Measurements from ENCODE around the gene DIS3.
"Not testable (repeated sequence)": the region's sequence is repeated elsewhere in the genome, so short reads cannot be mapped to it uniquely, and the experiment has no call there.

The DIS3 gene

GRCh38 chr13:72781451-72782439 is at the start of gene DIS3, which contains the start of gene PIBF1:
Gene DIS3 (minus strand): TSS chr13:72781900. CDS start chr13:72781832, 68 bp downstream.
Gene PIBF1 (plus strand): TSS chr13:72782133. CDS start chr13:72783470, 1,337 bp downstream.
- DNase-seq: peak; percentile 99

- no peak for DNase-seq
Measured at GRCh38 chr13:72823724-72824123, 42.0 kb upstream of the DIS3 start.

GRCh38 chr13:72823081-72823480 is 41.4 kb upstream of the DIS3 start:
- no peak for DNase-seq

GRCh38 chr13:72820898-72821279 is 39.2 kb upstream of the DIS3 start:
- DNase-seq: no peak

GRCh38 chr13:72820156-72820897 is 38.6 kb upstream of the DIS3 start:
- no peak for DNase-seq

GRCh38 chr13:72808917-72809500 is 27.3 kb upstream of the DIS3 start:
- peak; percentile 6 for DNase-seq

- not testable (repeated sequence) for DNase-seq
Measured at GRCh38 chr13:72806514-72806913, 24.8 kb upstream of the DIS3 start.

GRCh38 chr13:72805676-72806346 is 24.1 kb upstream of the DIS3 start:
- DNase-seq: no peak

GRCh38 chr13:72804301-72804700 is 22.6 kb upstream of the DIS3 start:
- no peak for DNase-seq

GRCh38 chr13:72798817-72799216 is 17.1 kb upstream of the DIS3 start:
- no peak for DNase-seq

- DNase-seq: no peak
Measured at GRCh38 chr13:72792640-72793039, 10.9 kb upstream of the DIS3 start.

- DNase-seq: no peak
Measured at GRCh38 chr13:72788831-72789230, 7.1 kb upstream of the DIS3 start.

- not testable (repeated sequence) for DNase-seq
Measured at GRCh38 chr13:72784679-72785078, 3.0 kb upstream of the DIS3 start.

GRCh38 chr13:72782717-72783116 is 1.0 kb upstream of the DIS3 start:
- DNase-seq: no peak

GRCh38 chr13:72774019-72774418 is 7.7 kb downstream of the DIS3 start:
- no peak for DNase-seq

- DNase-seq: no peak
Measured at GRCh38 chr13:72763411-72763810, 18.3 kb downstream of the DIS3 start.

GRCh38 chr13:72760189-72760588 is 21.5 kb downstream of the DIS3 start:
- no peak for DNase-seq

GRCh38 chr13:72757792-72758535 is 23.7 kb downstream of the DIS3 start:
- DNase-seq: no peak

- DNase-seq: no peak
Measured at GRCh38 chr13:72754111-72754510, 27.6 kb downstream of the DIS3 start.

- no peak for DNase-seq
Measured at GRCh38 chr13:72751220-72751619, 30.5 kb downstream of the DIS3 start.

- no peak for DNase-seq
Measured at GRCh38 chr13:72745260-72745659, 36.4 kb downstream of the DIS3 start.

GRCh38 chr13:72740015-72740414 is 41.7 kb downstream of the DIS3 start:
- DNase-seq: no peak

Data from NCI-H345 (cell line).